Middle frontal gyrus (tissue), 1 donor: Measurements from ENCODE around the gene SOWAHC.
"Not testable (repeated sequence)": the region's sequence is repeated elsewhere in the genome, so short reads cannot be mapped to it uniquely, and the experiment has no call there.

Experiments used
- DNase-seq: peaks from one replicate; pipeline ENCODE4 v3.0.0-alpha.2; 2015; ENCODE audit warnings: low spot score; ENCODE audit errors: extremely low spot score

Gene SOWAHC

GRCh38 chr2:109615637-109616144 lies 1.5 kb downstream of the SOWAHC start:
- DNase-seq, result no peak

DNA sequence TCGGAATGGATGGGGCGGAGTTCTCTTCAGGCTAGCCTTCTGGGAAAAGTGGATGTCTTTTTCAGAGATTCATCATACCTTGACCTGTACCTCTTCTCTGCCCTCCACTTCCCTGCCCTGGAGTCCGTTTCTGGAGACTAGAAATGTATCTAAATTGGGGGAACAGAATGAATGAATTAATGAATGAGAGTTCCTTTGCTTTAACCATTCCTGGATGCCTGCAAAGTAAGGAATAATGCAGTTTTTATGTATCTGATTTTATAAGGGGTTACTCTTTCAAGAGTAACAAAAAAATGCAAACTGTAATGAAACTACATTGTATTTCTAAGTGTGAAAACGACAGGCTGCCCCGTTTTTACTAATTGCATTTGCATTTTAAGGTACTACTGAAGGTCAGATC lies 2.0 kb downstream of the SOWAHC start:
- no peak for DNase-seq

- no peak for DNase-seq
Observed at GRCh38 chr2:109619032-109619615, 5.0 kb downstream of the SOWAHC start.

DNA sequence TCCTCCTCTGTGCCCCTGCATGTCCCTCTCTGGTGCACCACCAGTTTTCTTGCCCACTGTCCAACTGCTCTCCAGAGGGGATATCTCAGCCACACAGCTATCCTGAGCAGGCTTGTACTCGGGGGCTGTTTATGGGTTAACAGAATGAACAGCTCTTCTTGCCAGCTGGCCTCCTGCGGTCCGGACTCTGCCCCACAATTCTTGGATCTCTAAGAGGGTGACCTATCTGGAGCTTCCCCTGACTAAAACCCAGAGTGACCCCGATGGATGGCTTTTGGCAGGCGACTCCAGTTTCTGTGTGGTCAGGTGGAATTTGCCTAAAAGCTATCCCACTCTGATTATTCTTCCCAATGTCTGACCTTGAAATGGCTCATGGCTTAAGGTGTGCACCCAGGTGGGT lies 9.1 kb downstream of the SOWAHC start:
- DNase-seq, result no peak

DNA sequence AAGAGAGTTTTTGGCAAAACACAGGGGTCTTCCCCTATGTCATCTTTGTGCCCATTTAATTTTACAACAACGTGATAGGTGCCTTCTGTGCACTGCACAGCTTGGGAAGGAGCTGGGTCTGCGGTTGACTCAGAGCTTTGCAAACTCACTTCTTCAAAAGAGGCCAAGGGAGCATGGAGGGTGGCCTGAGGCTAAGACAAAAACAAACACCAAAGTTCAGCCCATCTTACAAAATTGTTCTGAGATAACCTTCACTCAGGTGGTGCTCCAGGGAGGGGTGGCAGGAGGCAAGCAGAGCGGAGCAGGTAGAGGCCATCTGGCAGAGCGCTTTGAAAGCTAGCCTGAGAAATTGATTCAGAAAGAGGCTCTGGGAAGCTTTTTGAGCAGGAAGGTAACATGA lies 9.8 kb downstream of the SOWAHC start:
- no peak for DNase-seq

DNA sequence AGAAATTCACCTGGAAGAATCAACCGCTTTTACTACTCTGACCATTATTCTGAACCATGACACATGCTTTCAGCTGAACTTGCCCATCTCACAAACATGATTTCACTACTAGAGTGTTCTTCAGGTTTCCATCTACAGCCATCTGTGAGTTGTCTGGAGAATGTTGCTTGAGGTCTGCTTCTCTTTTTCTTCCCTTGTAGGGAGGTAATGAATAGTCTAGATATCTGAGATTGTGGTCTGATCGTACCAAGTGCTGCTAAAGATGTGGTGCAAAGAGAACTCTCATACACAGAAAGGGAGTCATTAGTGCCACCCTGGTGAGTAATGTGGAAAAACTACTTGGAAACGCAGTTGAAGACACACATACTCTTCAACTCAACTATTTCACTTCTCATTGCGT lies 10.2 kb downstream of the SOWAHC start:
- DNase-seq, result no peak

DNA sequence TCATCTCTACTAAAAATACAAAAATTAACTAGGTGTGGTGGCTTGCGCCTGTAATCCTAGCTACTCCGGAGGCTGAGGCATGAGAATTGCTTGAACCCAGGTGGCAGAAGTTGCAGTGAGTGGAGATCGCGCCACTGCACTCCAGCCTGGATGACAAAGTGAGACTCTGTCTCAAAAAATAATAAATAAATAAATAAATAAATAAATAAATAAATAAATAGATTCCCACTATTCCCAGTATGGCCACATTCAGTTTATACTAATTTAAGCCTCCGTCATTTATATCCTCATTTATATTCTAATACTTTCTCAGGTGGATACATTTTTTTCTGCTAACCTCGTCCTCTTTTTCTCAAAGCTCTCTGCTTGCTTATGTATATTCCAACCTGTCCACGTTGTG lies 14.2 kb downstream of the SOWAHC start:
- not testable (repeated sequence) for DNase-seq

- no peak for DNase-seq
Observed at GRCh38 chr2:109629867-109630266, 15.7 kb downstream of the SOWAHC start.

- no peak for DNase-seq
Observed at GRCh38 chr2:109630441-109631430, 16.6 kb downstream of the SOWAHC start.

- DNase-seq, result no peak
Observed at GRCh38 chr2:109631741-109632140, 17.6 kb downstream of the SOWAHC start.

DNA sequence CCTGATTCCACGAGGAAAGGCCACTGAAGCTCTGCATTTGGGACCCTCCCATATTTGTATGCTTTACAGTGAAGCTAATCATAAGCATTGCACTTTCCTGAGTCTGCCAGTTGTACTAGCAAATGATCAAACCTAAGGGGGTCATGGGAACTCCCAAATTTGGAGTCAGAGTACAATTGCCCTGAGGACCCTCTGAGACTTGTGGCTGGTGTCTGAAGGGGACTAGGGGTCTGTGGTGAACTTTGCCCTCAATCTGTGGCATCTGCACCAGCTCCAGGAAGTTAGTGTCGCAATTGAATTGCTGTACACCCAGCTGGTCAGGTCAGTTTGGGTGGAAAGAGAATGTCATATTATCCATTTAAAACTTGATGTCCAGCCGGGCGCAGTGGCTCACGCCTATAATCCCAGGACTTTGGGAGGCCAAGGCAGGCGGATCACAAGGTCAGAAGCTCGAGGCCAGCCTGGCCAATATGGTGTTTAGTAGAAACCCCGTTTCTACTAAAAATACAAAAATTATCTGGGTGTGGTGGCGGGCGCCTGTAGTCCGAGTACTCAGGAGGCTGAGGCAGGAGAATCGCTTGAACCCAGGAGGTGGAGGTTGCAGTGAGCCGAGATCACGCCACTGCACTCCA lies 18.1 kb downstream of the SOWAHC start:
- DNase-seq, result no peak

GRCh38 chr2:109633284-109633961 lies 19.3 kb downstream of the SOWAHC start:
- DNase-seq, result no peak

DNA sequence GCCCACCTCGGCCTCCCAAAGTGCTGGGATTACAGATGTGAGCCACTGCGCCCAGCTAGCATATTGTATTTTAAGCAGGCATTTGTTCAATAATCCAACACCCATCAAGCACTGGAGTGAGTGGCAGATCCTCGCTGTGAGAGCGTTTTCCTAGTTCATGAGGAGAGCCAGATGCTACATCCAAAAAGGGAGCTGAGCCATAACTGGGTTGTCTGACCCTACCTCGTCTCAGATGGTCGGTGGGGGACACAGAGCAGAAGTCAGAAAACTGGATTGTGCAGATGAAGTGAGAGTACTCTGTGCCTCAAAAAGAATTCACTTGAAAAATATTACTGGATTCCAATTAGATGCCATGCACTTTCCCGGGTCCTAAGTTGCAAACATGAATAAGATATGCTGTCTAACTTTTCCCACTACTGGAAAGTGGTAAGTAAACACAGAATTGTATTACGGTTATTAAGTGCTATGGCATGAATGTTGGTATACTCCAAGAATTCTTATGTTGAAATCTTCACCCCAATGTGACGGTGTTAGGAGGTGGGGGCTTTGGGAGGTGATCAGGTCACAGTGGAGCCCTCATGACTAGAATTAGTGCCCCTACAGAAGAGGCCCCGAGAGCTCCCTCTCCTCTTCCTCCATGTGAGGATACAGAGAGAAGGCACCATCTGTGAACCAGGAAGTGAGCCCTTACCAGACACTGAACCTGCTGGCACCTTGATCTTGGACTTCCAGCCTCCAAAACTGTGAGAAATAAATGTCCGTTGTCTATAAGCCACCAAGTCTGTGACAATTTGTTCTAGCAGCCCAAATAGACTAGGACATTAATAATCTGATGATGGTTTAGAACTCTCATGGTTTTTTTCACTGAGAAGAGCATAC lies 21.5 kb downstream of the SOWAHC start:
- no peak for DNase-seq

- no peak for DNase-seq
Observed at GRCh38 chr2:109636317-109636716, 22.2 kb downstream of the SOWAHC start.

- no peak for DNase-seq
Observed at GRCh38 chr2:109637749-109638570, 23.8 kb downstream of the SOWAHC start.

DNA sequence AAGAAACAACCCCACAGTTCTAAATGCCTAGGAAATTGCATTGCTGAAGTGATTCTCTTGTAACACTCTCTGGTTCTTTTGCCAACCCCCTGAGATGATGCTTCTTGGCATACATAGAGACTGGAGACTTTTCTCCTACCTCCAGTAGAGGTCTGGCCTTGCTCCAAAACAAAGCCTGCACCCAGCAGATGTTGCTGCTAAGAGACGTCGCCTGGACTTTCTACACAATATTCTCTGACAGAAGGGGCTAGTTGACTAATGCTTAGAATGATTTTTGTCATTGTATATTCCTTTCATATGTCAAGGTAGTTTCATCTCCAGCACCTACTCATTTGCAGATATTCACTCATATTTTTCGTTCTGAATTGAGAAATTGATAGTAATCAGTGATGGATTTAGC lies 24.6 kb downstream of the SOWAHC start:
- DNase-seq, result no peak

GRCh38 chr2:109640000-109640399 lies 25.8 kb downstream of the SOWAHC start:
- DNase-seq, result not testable (repeated sequence)

GRCh38 chr2:109644571-109645275 lies 30.6 kb downstream of the SOWAHC start:
- no peak for DNase-seq
